ENCODE results near the gene MLX.
A peak's percentile ranks its signal among the peaks of the same experiment; 100 is the strongest.

MLX gene

DNA sequence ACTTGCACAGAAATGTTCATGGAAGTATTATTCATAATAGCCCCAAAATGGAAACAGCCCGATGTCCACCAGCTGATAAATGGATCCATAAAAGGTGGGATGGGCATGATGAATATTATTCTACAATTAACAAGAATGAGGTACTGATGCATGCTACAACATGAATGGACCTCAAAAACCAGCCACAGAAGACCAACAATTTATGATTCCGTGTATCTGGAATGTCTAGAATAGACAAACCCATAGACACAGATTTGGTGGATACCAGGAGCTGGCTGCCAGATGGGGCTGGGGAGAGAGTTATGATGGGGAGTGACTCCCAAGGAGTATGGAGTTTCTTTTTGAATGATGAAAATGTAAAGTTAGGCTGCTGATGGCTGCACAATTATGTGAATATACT is 41.7 kb upstream of the MLX start:
- H3K9ac ChIP-seq (ENCODE audit: low read depth, low read length), result no peak overlapping the region
- peaks cover 7% of the 10 kb centered on the region for H3K36me3 ChIP-seq (ENCODE audit: insufficient read depth, low read length)
- H3K4me1 ChIP-seq (ENCODE audit: control insufficient read depth, insufficient read depth, low read length), result peaks cover 40% of the 10 kb centered on the region
- H3K9me3 ChIP-seq (replicated peaks; ENCODE audit: low read length), result no peaks in the 10 kb centered on the region
- no peaks in the 10 kb centered on the region for H3K27me3 ChIP-seq (ENCODE audit: control insufficient read depth, insufficient read depth, low read length)
- H3K4me3 ChIP-seq (ENCODE audit: low read length), result no peak overlapping the region
- H3K4me2 ChIP-seq (ENCODE audit: low read length), result no peak overlapping the region

DNA sequence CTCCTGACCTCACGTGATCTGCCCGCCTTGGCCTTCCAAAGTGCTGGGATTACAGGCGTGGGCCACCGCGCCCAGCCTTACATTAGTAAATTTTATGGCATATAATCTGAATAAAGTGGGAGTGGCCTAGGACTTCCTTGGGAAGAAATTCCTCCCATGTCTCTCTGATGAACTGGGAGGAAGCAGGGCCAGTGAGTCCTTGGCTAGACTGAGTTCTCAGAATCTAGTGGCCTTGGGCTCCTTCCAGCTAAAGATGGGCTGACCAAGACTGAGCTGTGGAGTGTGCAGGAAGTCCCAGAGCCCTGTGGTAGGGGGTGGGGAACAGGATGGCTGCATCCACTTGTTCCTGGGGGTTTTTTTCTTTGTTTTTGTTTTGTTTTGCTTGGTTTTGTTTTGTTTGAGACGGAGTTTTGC is 40.9 kb upstream of the MLX start:
- Histone ChIP-seq H3K9me3 (replicated peaks; ENCODE audit: low read length) (no peaks in the 10 kb centered on the region), H3K9ac (ENCODE audit: low read depth, low read length) (no peak overlapping the region), H3K36me3 (ENCODE audit: insufficient read depth, low read length) (peaks cover 7% of the 10 kb centered on the region), H3K4me3 (ENCODE audit: low read length) (no peak overlapping the region), H3K4me1 (ENCODE audit: control insufficient read depth, insufficient read depth, low read length) (peaks cover 32% of the 10 kb centered on the region), H3K27me3 (ENCODE audit: control insufficient read depth, insufficient read depth, low read length) (no peaks in the 10 kb centered on the region), H3K4me2 (ENCODE audit: low read length) (no peak overlapping the region)

DNA sequence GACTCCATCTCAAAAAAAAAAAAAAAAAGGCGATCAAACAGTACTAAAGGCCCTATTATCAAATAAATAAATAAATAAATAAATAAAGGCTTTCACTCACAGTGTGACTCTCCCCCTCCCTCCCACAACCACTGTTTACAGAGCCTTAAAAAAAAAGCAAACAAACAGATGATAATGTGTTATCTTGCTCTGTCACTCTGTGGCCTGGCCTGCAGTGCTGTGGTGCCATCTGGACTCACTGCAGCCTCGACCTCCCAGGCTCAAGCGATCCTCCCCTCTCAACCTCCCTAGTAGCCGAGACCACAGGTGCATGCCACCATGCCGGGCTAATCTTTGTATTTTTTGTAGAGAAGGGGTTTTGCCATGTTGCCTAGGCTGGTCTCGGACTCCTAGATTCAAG is 39.0 kb upstream of the MLX start:
- Histone ChIP-seq H3K27me3 (ENCODE audit: control insufficient read depth, insufficient read depth, low read length) (no peaks in the 10 kb centered on the region), H3K36me3 (ENCODE audit: insufficient read depth, low read length) (no peaks in the 10 kb centered on the region), H3K9me3 (replicated peaks; ENCODE audit: low read length) (no peaks in the 10 kb centered on the region), H3K4me2 (ENCODE audit: low read length) (no peak overlapping the region), H3K9ac (ENCODE audit: low read depth, low read length) (no peak overlapping the region), H3K4me1 (ENCODE audit: control insufficient read depth, insufficient read depth, low read length) (peaks cover 18% of the 10 kb centered on the region), H3K4me3 (ENCODE audit: low read length) (no peak overlapping the region)

DNA sequence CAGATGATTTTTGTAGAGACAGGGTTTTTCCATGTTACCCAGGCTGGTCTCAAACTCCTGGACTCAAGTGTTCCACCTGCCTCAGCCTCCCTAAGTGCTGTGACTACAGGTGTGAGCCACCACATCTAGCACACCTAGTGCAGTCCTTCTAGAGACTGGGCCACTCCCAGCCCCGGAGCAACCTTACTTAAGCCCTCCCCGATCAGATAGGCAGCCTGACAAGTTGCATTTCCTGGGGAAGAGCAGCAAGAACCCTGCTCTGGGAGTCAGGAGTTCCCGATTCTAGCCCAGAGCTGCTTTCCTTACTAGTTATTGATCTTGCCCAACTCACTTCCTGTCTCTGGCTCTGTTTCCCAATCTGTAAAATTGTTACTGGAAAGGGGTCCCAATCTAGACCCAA is 37.8 kb upstream of the MLX start:
- Histone ChIP-seq H3K36me3 (ENCODE audit: insufficient read depth, low read length) (no peaks in the 10 kb centered on the region), H3K9ac (ENCODE audit: low read depth, low read length) (no peak overlapping the region), H3K4me1 (ENCODE audit: control insufficient read depth, insufficient read depth, low read length) (peaks cover 18% of the 10 kb centered on the region), H3K9me3 (replicated peaks; ENCODE audit: low read length) (no peaks in the 10 kb centered on the region), H3K4me3 (ENCODE audit: low read length) (no peak overlapping the region), H3K4me2 (ENCODE audit: low read length) (no peak overlapping the region), H3K27me3 (ENCODE audit: control insufficient read depth, insufficient read depth, low read length) (no peaks in the 10 kb centered on the region)

DNA sequence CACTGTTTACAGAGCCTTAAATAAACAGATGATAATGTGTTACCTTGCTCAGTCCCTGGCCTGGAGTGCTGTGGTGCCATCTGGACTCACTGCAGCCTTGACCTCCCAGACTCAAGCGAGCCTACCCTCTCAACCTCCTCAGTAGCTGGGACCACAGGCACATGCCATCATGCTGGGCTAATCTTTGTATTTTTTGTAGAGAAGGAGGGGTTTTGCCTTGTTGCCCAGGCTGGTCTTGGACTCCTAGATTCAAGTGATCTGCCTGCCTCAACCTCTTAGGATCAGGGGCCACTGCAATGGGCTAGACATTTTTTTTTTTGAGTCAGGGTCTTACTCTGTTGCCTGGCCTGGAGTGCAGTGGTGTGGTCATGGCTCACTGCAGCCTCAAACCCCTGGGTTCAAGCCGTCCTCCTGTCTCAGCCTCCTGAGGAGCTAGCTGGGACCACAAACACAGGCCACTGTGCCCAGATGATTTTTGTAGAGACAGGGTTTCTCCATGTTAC is 35.9 kb upstream of the MLX start:
- Histone ChIP-seq H3K9me3 (replicated peaks; ENCODE audit: low read length) (no peaks in the 10 kb centered on the region), H3K36me3 (ENCODE audit: insufficient read depth, low read length) (no peaks in the 10 kb centered on the region), H3K9ac (ENCODE audit: low read depth, low read length) (no peak overlapping the region), H3K4me3 (ENCODE audit: low read length) (no peak overlapping the region), H3K4me2 (ENCODE audit: low read length) (no peak overlapping the region), H3K4me1 (ENCODE audit: control insufficient read depth, insufficient read depth, low read length) (peaks cover 18% of the 10 kb centered on the region), H3K27me3 (ENCODE audit: control insufficient read depth, insufficient read depth, low read length) (no peaks in the 10 kb centered on the region)

GRCh38 chr17:42531455-42532354 is 35.2 kb upstream of the MLX start:
- Histone ChIP-seq H3K4me2 (ENCODE audit: low read length) (peak overlapping the region; percentile 86), H3K27me3 (ENCODE audit: control insufficient read depth, insufficient read depth, low read length) (no peaks in the 10 kb centered on the region), H3K4me1 (ENCODE audit: control insufficient read depth, insufficient read depth, low read length) (peaks cover 15% of the 10 kb centered on the region), H3K9me3 (replicated peaks; ENCODE audit: low read length) (no peaks in the 10 kb centered on the region), H3K9ac (ENCODE audit: low read depth, low read length) (peak overlapping the region; percentile 61), H3K36me3 (ENCODE audit: insufficient read depth, low read length) (no peaks in the 10 kb centered on the region), H3K4me3 (ENCODE audit: low read length) (peak overlapping the region; percentile 72)

- Histone ChIP-seq H3K4me2 (ENCODE audit: low read length) (peak overlapping the region; percentile 86), H3K4me1 (ENCODE audit: control insufficient read depth, insufficient read depth, low read length) (peaks cover 25% of the 10 kb centered on the region), H3K4me3 (ENCODE audit: low read length) (peak overlapping the region; percentile 73), H3K9me3 (replicated peaks; ENCODE audit: low read length) (no peaks in the 10 kb centered on the region), H3K9ac (ENCODE audit: low read depth, low read length) (peak overlapping the region; percentile 86), H3K27me3 (ENCODE audit: control insufficient read depth, insufficient read depth, low read length) (no peaks in the 10 kb centered on the region), H3K36me3 (ENCODE audit: insufficient read depth, low read length) (peaks cover 18% of the 10 kb centered on the region)
Measured at GRCh38 chr17:42535155-42536047, 31.5 kb upstream of the MLX start.

- Histone ChIP-seq H3K9ac (ENCODE audit: low read depth, low read length) (peak within 1 kb of the TSS; percentile 86), H3K4me3 (ENCODE audit: low read length) (peak within 1 kb of the TSS; percentile 73), H3K4me2 (ENCODE audit: low read length) (peak within 1 kb of the TSS; percentile 86), H3K4me1 (ENCODE audit: control insufficient read depth, insufficient read depth, low read length) (peaks cover 25% of the 10 kb centered on the region), H3K27me3 (ENCODE audit: control insufficient read depth, insufficient read depth, low read length) (no peaks in the 10 kb centered on the region), H3K36me3 (ENCODE audit: insufficient read depth, low read length) (peaks cover 21% of the 10 kb centered on the region), H3K9me3 (replicated peaks; ENCODE audit: low read length) (no peaks in the 10 kb centered on the region)
Measured at GRCh38 chr17:42536048-42536371, 30.9 kb upstream of the MLX start, which contains the start of gene NAGLU. Gene NAGLU, plus strand, starts transcription at chr17:42536241. Its CDS starts 32 bp downstream, at chr17:42536273.

DNA sequence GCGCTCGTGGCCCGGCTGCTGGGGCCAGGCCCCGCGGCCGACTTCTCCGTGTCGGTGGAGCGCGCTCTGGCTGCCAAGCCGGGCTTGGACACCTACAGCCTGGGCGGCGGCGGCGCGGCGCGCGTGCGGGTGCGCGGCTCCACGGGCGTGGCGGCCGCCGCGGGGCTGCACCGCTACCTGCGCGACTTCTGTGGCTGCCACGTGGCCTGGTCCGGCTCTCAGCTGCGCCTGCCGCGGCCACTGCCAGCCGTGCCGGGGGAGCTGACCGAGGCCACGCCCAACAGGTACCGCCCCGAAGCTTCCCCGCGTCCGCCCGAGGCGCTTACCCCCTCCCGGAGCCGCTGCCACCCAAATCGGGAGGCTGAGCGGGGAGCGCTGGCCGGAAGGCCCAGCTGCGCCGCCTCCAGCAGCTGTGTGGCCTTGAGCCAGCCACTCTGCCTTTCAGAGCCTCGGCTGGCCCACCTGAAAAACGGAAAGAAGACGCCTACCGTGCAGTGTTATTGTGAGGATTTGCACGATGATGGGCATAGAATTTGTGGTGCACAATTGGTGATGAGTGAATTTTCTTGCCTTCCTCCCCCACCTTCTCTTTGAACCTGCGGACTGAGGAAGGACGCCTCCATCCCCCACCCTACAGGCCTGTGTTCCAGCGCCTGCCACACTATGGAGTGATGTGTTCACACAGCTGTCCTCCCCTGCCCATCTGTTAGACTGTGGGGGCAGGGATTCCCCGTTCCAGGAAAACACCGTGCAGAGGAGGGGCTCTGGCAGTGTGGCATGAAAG is 30.3 kb upstream of the MLX start:
- no peaks in the 10 kb centered on the region for H3K9me3 ChIP-seq (replicated peaks; ENCODE audit: low read length)
- peak overlapping the region; percentile 73 for H3K4me3 ChIP-seq (ENCODE audit: low read length)
- no peaks in the 10 kb centered on the region for H3K27me3 ChIP-seq (ENCODE audit: control insufficient read depth, insufficient read depth, low read length)
- peak overlapping the region; percentile 86 for H3K9ac ChIP-seq (ENCODE audit: low read depth, low read length)
- peaks cover 26% of the 10 kb centered on the region for H3K36me3 ChIP-seq (ENCODE audit: insufficient read depth, low read length)
- H3K4me2 ChIP-seq (ENCODE audit: low read length), result peak overlapping the region; percentile 86
- peaks cover 24% of the 10 kb centered on the region for H3K4me1 ChIP-seq (ENCODE audit: control insufficient read depth, insufficient read depth, low read length)

- Histone ChIP-seq H3K9ac (ENCODE audit: low read depth, low read length) (peak overlapping the region; percentile 86), H3K27me3 (ENCODE audit: control insufficient read depth, insufficient read depth, low read length) (no peaks in the 10 kb centered on the region), H3K4me2 (ENCODE audit: low read length) (peak overlapping the region; percentile 86), H3K4me3 (ENCODE audit: low read length) (peak overlapping the region; percentile 73), H3K36me3 (ENCODE audit: insufficient read depth, low read length) (peaks cover 28% of the 10 kb centered on the region), H3K9me3 (replicated peaks; ENCODE audit: low read length) (no peaks in the 10 kb centered on the region), H3K4me1 (ENCODE audit: control insufficient read depth, insufficient read depth, low read length) (peaks cover 21% of the 10 kb centered on the region)
Measured at GRCh38 chr17:42537156-42537805, 29.6 kb upstream of the MLX start.

Measured in skeletal muscle satellite cell (primary cell).